BLaER1 treated with 17β-estradiol and CSF1 and Interleukin-3, amounts not matched to agents 10 nM and 100 nM (cell line): ENCODE data around the gene RNF224.

ENCODE experiments used
- H3K27ac ChIP-seq, 11 experiments: shearing (Covaris generic); formaldehyde crosslinking; 2 replicates each; pipeline ENCODE4 v1.8.1; 2022
- H3K27me3 ChIP-seq, 11 experiments: shearing (Covaris generic); formaldehyde crosslinking; 2 replicates each; pipeline ENCODE4 v1.8.1; 2022
- H3K36me3 ChIP-seq, 11 experiments: shearing (Covaris generic); formaldehyde crosslinking; 2 replicates each; pipeline ENCODE4 v1.8.1; 2022
- H3K4me1 ChIP-seq, 10 experiments: shearing (Covaris generic); formaldehyde crosslinking; 2 replicates each; pipeline ENCODE4 v1.8.1; 2022
- H3K4me2 ChIP-seq, 11 experiments: shearing (Covaris generic); formaldehyde crosslinking; 2 replicates each; pipeline ENCODE4 v1.8.1; 2022
- H3K4me3 ChIP-seq, 10 experiments: shearing (Covaris generic); formaldehyde crosslinking; 2 replicates each; pipeline ENCODE4 v1.8.1; 2022
- H3K9ac ChIP-seq, 11 experiments: shearing (Covaris generic); formaldehyde crosslinking; 2 replicates each; pipeline ENCODE4 v1.8.1; 2022
- H3K9me3 ChIP-seq, 11 experiments: shearing (Covaris generic); formaldehyde crosslinking; replicated peaks in 1 of 11; 2 replicates each; pipeline ENCODE4 v1.8.1; 2022
- H4K20me1 ChIP-seq, 11 experiments: shearing (Covaris generic); formaldehyde crosslinking; 2 replicates each; pipeline ENCODE4 v1.8.1; 2022
- Cebpa-rat ChIP-seq, 11 experiments: shearing (Covaris generic); IDR thresholded peaks; 2 replicates each; pipeline ENCODE4 v1.8.1; 2022

The RNF224 gene

DNA sequence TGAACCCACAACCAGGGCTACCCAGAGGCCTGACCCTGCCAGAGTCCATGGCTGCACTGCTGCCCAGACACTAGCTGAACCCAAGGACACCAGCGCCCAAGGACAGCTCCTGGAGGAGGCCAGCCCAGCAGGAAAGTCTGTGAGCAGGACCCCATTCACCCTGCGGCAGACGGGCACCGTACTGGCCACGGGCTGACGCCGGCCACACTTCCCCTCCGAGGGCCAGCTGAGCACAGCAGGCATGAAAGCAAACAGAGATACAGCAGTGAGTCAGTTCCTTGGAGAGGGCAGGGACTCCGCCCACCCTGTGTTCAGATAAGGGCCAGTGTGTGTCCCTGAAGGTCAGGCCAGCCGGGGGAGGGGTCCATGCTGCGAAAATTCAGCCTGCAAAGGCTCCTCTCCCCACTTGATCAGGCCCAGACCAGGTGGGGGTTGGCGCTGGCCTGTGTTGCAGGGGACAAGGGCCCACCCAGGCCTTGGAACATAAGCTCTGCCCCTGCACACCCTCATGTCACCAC lies 8.5 kb upstream of the RNF224 start:
- H3K4me2 ChIP-seq, result peak overlapping the region in 5 of 11 experiments; percentile 46 to 96 (median 85); a peak in 10 of 22 replicates
- H3K27ac ChIP-seq, result peak overlapping the region in 4 of 11 experiments; percentile 49 to 68 (median 56); a peak in 7 of 22 replicates
- no peaks in the 10 kb centered on the region for H3K27me3 ChIP-seq
- H3K9ac ChIP-seq, result peak overlapping the region in 7 of 11 experiments; percentile 17 to 74 (median 42); a peak in 10 of 22 replicates
- H3K9me3 ChIP-seq, result no peaks in the 10 kb centered on the region
- H3K4me3 ChIP-seq, result peak overlapping the region in 1 of 10 experiments; percentile 43; a peak in 1 of 20 replicates
- H4K20me1 ChIP-seq, result peaks cover 0 to 58% (median 12%) of the 10 kb centered on the region in 11 experiments; a peak in 10 of 22 replicates
- no peak for TF ChIP-seq Cebpa-rat (IDR thresholded peaks at IDR 0.05)
- H3K36me3 ChIP-seq, result peaks cover 20 to 53% (median 38%) of the 10 kb centered on the region in 11 experiments; a peak in 20 of 22 replicates
- H3K4me1 ChIP-seq, result peaks cover 30 to 63% (median 42%) of the 10 kb centered on the region in 10 experiments

GRCh38 chr9:137219757-137220316 lies 7.5 kb upstream of the RNF224 start:
- Histone ChIP-seq H3K4me2 (peak overlapping the region in 3 of 11 experiments; percentile 85 to 96 (median 86); a peak in 4 of 22 replicates), H3K9me3 (no peaks in the 10 kb centered on the region), H3K27ac (no peak overlapping the region), H3K27me3 (no peaks in the 10 kb centered on the region), H3K36me3 (peaks cover 12 to 43% (median 29%) of the 10 kb centered on the region in 11 experiments; a peak in 20 of 22 replicates), H4K20me1 (peaks cover 0 to 48% (median 12%) of the 10 kb centered on the region in 11 experiments; a peak in 10 of 22 replicates), H3K4me3 (no peak overlapping the region), H3K9ac (no peak overlapping the region; a peak in 1 of 22 replicates), H3K4me1 (peaks cover 40 to 74% (median 53%) of the 10 kb centered on the region in 10 experiments)
- no peak for TF ChIP-seq Cebpa-rat (IDR thresholded peaks at IDR 0.05)

- no peak overlapping the region for H3K4me3 ChIP-seq
- peaks cover 9 to 36% (median 23%) of the 10 kb centered on the region in 11 experiments; a peak in 18 of 22 replicates for H3K36me3 ChIP-seq
- H4K20me1 ChIP-seq, result peaks cover 0 to 42% (median 11%) of the 10 kb centered on the region in 11 experiments; a peak in 10 of 22 replicates
- no peaks in the 10 kb centered on the region for H3K27me3 ChIP-seq
- H3K4me2 ChIP-seq, result peak overlapping the region in 3 of 11 experiments; percentile 6 to 85 (median 12); a peak in 4 of 22 replicates
- H3K27ac ChIP-seq, result no peak overlapping the region
- TF ChIP-seq Cebpa-rat (IDR thresholded peaks at IDR 0.05), result no peak
- H3K9ac ChIP-seq, result peak overlapping the region in 2 of 11 experiments; percentile 9 to 22; a peak in 1 of 22 replicates
- H3K4me1 ChIP-seq, result peaks cover 47 to 80% (median 59%) of the 10 kb centered on the region in 10 experiments
- no peaks in the 10 kb centered on the region for H3K9me3 ChIP-seq
Observed at GRCh38 chr9:137220317-137221094, 6.8 kb upstream of the RNF224 start.

DNA sequence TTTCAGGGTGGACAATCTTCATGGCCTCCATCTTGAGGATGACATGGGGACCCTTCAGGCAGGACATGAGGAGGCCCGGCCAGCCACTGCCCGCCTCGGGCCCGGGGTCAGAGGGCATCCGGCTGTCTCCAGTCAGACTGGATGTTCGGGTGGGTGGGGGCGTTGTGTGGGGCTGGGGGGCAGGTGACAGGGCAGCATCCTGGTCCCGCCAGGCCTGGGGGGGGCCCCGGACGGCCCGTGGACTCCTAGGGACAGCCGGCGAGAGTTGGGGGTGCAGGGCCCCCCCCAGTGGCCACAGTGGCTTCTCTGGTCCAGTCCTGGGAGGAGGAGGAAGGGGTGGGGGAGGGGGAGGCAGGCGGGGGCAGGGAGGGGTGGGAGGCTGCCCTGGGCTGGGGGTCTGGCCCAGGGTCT lies 6.2 kb upstream of the RNF224 start:
- peaks cover 49 to 83% (median 61%) of the 10 kb centered on the region in 10 experiments for H3K4me1 ChIP-seq
- no peaks in the 10 kb centered on the region for H3K27me3 ChIP-seq
- peak overlapping the region in 3 of 11 experiments; percentile 83 to 91 (median 85); a peak in 5 of 22 replicates for H3K9ac ChIP-seq
- no peak for TF ChIP-seq Cebpa-rat (IDR thresholded peaks at IDR 0.05)
- H3K36me3 ChIP-seq, result peaks cover 3 to 30% (median 17%) of the 10 kb centered on the region in 11 experiments; a peak in 12 of 22 replicates
- peak overlapping the region in 9 of 11 experiments; percentile 99 to 100 (median 100); a peak in 13 of 22 replicates for H3K4me2 ChIP-seq
- no peaks in the 10 kb centered on the region for H3K9me3 ChIP-seq
- H3K27ac ChIP-seq, result no peak overlapping the region
- peak overlapping the region in 4 of 10 experiments; percentile 69 to 79 (median 74); a peak in 6 of 20 replicates for H3K4me3 ChIP-seq
- H4K20me1 ChIP-seq, result peaks cover 0 to 40% (median 7%) of the 10 kb centered on the region in 11 experiments; a peak in 9 of 22 replicates

DNA sequence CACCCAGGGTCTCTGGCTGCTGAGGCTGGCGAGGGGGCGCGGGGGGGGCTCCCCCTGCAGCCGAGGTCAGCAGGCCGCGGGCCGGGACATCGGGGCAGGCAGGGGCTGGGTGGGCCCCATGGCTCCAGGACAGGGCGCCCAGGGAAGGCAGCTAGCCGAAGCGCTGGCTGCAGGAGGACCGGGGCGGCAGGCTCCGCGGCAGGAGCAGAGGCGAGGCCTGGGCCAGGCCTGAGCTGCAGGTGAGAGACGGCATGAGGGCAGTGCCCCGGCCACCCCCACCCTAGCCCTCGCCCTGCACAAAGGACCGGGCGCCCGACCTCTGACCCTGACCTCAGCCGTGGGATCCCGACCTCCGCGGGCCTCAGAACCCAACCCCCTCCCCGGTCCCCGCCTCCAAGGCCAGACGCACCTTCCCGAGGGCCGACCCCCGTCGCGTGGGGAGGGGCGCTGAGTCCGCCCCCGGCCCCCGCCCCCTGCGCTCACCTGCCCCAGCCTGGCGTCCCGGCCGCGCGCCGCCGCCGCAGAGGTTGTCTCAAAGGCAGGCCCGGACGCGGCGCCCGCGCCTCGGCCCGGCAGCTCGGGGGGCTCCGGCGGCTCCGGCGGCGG lies 5.7 kb upstream of the RNF224 start:
- H3K9me3 ChIP-seq, result no peaks in the 10 kb centered on the region
- peak overlapping the region; percentile 37 to 75 (median 68); a peak in 19 of 22 replicates for H3K27ac ChIP-seq
- H3K4me2 ChIP-seq, result peak overlapping the region; percentile 99 to 100 (median 100)
- H3K4me1 ChIP-seq, result peaks cover 44 to 82% (median 57%) of the 10 kb centered on the region in 10 experiments
- H3K4me3 ChIP-seq, result peak overlapping the region; percentile 64 to 79 (median 72)
- peak overlapping the region; percentile 67 to 94 (median 88) for H3K9ac ChIP-seq
- H4K20me1 ChIP-seq, result peaks cover 0 to 35% (median 7%) of the 10 kb centered on the region in 11 experiments; a peak in 9 of 22 replicates
- H3K36me3 ChIP-seq, result peaks cover 0 to 25% (median 12%) of the 10 kb centered on the region in 11 experiments; a peak in 6 of 22 replicates
- no peak for TF ChIP-seq Cebpa-rat (IDR thresholded peaks at IDR 0.05)
- no peaks in the 10 kb centered on the region for H3K27me3 ChIP-seq

GRCh38 chr9:137222190-137223077 lies 4.9 kb upstream of the RNF224 start, which contains the start of gene RNF208:
RNF208 (minus strand) TSS chr9:137222240; CDS start chr9:137221212, 1,028 bp downstream.
- no peaks in the 10 kb centered on the region for H3K9me3 ChIP-seq
- peaks cover 36 to 82% (median 54%) of the 10 kb centered on the region in 10 experiments for H3K4me1 ChIP-seq

More at GRCh38 chr9:137222190-137223077, 4.9 kb upstream of the RNF224 start, which contains the start of gene RNF208:
- Histone ChIP-seq H3K4me2 (peak within 1 kb of the TSS; percentile 99 to 100 (median 100)), H3K4me3 (peak within 1 kb of the TSS; percentile 64 to 79 (median 72)), H3K36me3 (peaks cover 0 to 21% (median 8%) of the 10 kb centered on the region in 11 experiments; a peak in 6 of 22 replicates), H3K9ac (peak within 1 kb of the TSS; percentile 67 to 94 (median 88)), H3K27me3 (no peaks in the 10 kb centered on the region), H3K27ac (peak within 1 kb of the TSS; percentile 55 to 75 (median 71)), H4K20me1 (peaks cover 0 to 27% (median 7%) of the 10 kb centered on the region in 11 experiments; a peak in 9 of 22 replicates)
- no peak for TF ChIP-seq Cebpa-rat (IDR thresholded peaks at IDR 0.05)
